Type B pancreatic cell (in vitro differentiated cells): ENCODE data around the gene WNT6. TPM values are rescaled to one million over a fixed set of nuclear protein-coding genes. Genes with fewer than 3 reads are reported as not detected.

Source experiments
- DNase-seq: peaks from one replicate; pipeline ENCODE4 v3.0.0; 2021; ENCODE audit warnings: mixed read lengths; ENCODE audit not compliant: unreplicated experiment; ENCODE audit errors: extremely low spot score
- H3K27ac Mint-ChIP-seq: 2 replicates; pipeline ENCODE4 v1.8.0; 2021; ENCODE audit warnings: mild to moderate bottlenecking, mixed read lengths
- H3K27me3 Mint-ChIP-seq: 2 replicates; pipeline ENCODE4 v1.8.0; 2021; ENCODE audit warnings: mixed read lengths
- H3K36me3 Mint-ChIP-seq: 2 replicates; pipeline ENCODE4 v1.8.0; 2021; ENCODE audit warnings: mixed read lengths
- H3K4me1 Mint-ChIP-seq: one replicate; pipeline ENCODE4 v1.8.0; 2021; ENCODE audit warnings: mixed read lengths; ENCODE audit not compliant: unreplicated experiment
- H3K4me3 Mint-ChIP-seq: 2 replicates; pipeline ENCODE4 v1.8.0; 2021; ENCODE audit warnings: mild to moderate bottlenecking, mixed read lengths
- H3K9me3 Mint-ChIP-seq: 2 replicates; pipeline ENCODE4 v1.8.0; 2021; ENCODE audit warnings: mixed read lengths
- CTCF ChIP-seq: fragments of 200-600 bp; sonication (generic); conservative IDR thresholded peaks from 2 replicates; pipeline ENCODE4 v1.5.0; 2021; ENCODE audit warnings: antibody characterized with exemption, mild to moderate bottlenecking
- total RNA-seq: library from RNA; stranded (reverse); gene quantifications from 2 replicates; pipeline ENCODE4 v1.2.1, GENCODE V29; 2021; ENCODE audit warnings: low replicate concordance

WNT6 gene
- total RNA-seq, 1 donor from 2014 or later: 24.7 TPM

GRCh38 chr2:218865396-218865795, 5.8 kb downstream of the WNT6 start:
- no peak overlapping the region for H3K27ac Mint-ChIP-seq
- no peaks in the 10 kb centered on the region for H3K36me3 Mint-ChIP-seq
- TF ChIP-seq CTCF: no peak
- DNase-seq: no peak
- H3K4me1 Mint-ChIP-seq: peaks cover 9% of the 10 kb centered on the region
- no peaks in the 10 kb centered on the region for H3K9me3 Mint-ChIP-seq
- H3K4me3 Mint-ChIP-seq: peak overlapping the region; percentile 66
- peaks cover 80% of the 10 kb centered on the region for H3K27me3 Mint-ChIP-seq

- Mint-ChIP-seq H3K9me3 (no peaks in the 10 kb centered on the region), H3K27me3 (peaks cover 80% of the 10 kb centered on the region), H3K36me3 (no peaks in the 10 kb centered on the region), H3K27ac (no peak overlapping the region), H3K4me3 (no peak overlapping the region), H3K4me1 (peaks cover 7% of the 10 kb centered on the region)
- no peak for TF ChIP-seq CTCF
- DNase-seq: no peak
These were observed 6.4 kb downstream of the WNT6 start for GRCh38 chr2:218865999-218866398.

GRCh38 chr2:218867900-218868299, 8.3 kb downstream of the WNT6 start:
- peak overlapping the region; percentile 45 for H3K27ac Mint-ChIP-seq
- no peak for DNase-seq
- TF ChIP-seq CTCF: no peak
- no peak overlapping the region for H3K4me3 Mint-ChIP-seq
- peaks cover 82% of the 10 kb centered on the region for H3K27me3 Mint-ChIP-seq
- H3K9me3 Mint-ChIP-seq: no peaks in the 10 kb centered on the region
- H3K4me1 Mint-ChIP-seq: peaks cover 4% of the 10 kb centered on the region
- H3K36me3 Mint-ChIP-seq: peaks cover 6% of the 10 kb centered on the region

GRCh38 chr2:218869064-218869463, 9.5 kb downstream of the WNT6 start:
- Mint-ChIP-seq H3K36me3 (peaks cover 6% of the 10 kb centered on the region), H3K4me3 (no peak overlapping the region), H3K27ac (peak overlapping the region; percentile 26), H3K4me1 (peaks cover under 1% of the 10 kb centered on the region), H3K27me3 (peaks cover 80% of the 10 kb centered on the region), H3K9me3 (no peaks in the 10 kb centered on the region)
- TF ChIP-seq CTCF: no peak
- no peak for DNase-seq

- H3K9me3 Mint-ChIP-seq: no peaks in the 10 kb centered on the region
- no peak for DNase-seq
- no peak overlapping the region for H3K4me3 Mint-ChIP-seq
- peaks cover 91% of the 10 kb centered on the region for H3K27me3 Mint-ChIP-seq
- H3K36me3 Mint-ChIP-seq: peaks cover 9% of the 10 kb centered on the region
- H3K4me1 Mint-ChIP-seq: no peaks in the 10 kb centered on the region
- H3K27ac Mint-ChIP-seq: no peak overlapping the region
- TF ChIP-seq CTCF: no peak
These were observed 11.4 kb downstream of the WNT6 start for GRCh38 chr2:218870984-218871344.
